ENCODE measurements around the gene KIAA0930. TPM values are rescaled to one million over a fixed set of nuclear protein-coding genes. Genes with fewer than 3 reads are reported as not detected.
A peak's percentile ranks its signal among the peaks of the same experiment; 100 is the strongest.
"Not testable (repeated sequence)": the region's sequence is repeated elsewhere in the genome, so short reads cannot be mapped to it uniquely, and the experiment has no call there.

Gene KIAA0930
- 19.5 TPM for polyA plus RNA-seq (ENCODE audit: insufficient read length)
- long read RNA-seq, donor 1, full-length matches to known transcripts = 11 of 17 reads
- long read RNA-seq, donor 1, partial matches to known transcripts = 6 of 17 reads
- long read RNA-seq, donor 1, other reads (novel, unspliced or antisense) = 0 of 17 reads
- long read RNA-seq, donor 2, partial matches to known transcripts = 0 of 2 reads
- long read RNA-seq, donor 2, other reads (novel, unspliced or antisense) = 0 of 2 reads
- long read RNA-seq, donor 3, full-length matches to known transcripts = 4 of 4 reads
- long read RNA-seq, donor 3, partial matches to known transcripts = 0 of 4 reads
- long read RNA-seq, donor 3, other reads (novel, unspliced or antisense) = 0 of 4 reads
- long read RNA-seq, donor 4, partial matches to known transcripts = 0 of 1 reads
- long read RNA-seq, donor 4, other reads (novel, unspliced or antisense) = 0 of 1 reads
- long read RNA-seq, donor 5, full-length matches to known transcripts = 13 of 13 reads
- long read RNA-seq, donor 5, partial matches to known transcripts = 0 of 13 reads
- long read RNA-seq, donor 5, other reads (novel, unspliced or antisense) = 0 of 13 reads
- long read RNA-seq, donor 6, full-length matches to known transcripts = 6 of 6 reads
- long read RNA-seq, donor 6, partial matches to known transcripts = 0 of 6 reads
- long read RNA-seq, donor 6, other reads (novel, unspliced or antisense) = 0 of 6 reads
- long read RNA-seq, donor 7, full-length matches to known transcripts = 5 of 5 reads
- long read RNA-seq, donor 7, partial matches to known transcripts = 0 of 5 reads
- long read RNA-seq, donor 7, other reads (novel, unspliced or antisense) = 0 of 5 reads
- long read RNA-seq, donor 8, full-length matches to known transcripts = 5 of 5 reads
- long read RNA-seq, donor 8, partial matches to known transcripts = 0 of 5 reads
- long read RNA-seq, donor 8, other reads (novel, unspliced or antisense) = 0 of 5 reads

- DNase-seq = peak; percentile 54
Measured at GRCh38 chr22:45240810-45241631, at the start of gene KIAA0930. Gene KIAA0930, minus strand, starts transcription at chr22:45240894. Its CDS starts 191 bp downstream, at chr22:45240703.

GRCh38 chr22:45286854-45287551 lies 46.3 kb upstream of the KIAA0930 start:
- DNase-seq = no peak

- DNase-seq = no peak
Measured at GRCh38 chr22:45285263-45286058, 44.8 kb upstream of the KIAA0930 start.

- no peak for DNase-seq
Measured at GRCh38 chr22:45284705-45285262, 44.1 kb upstream of the KIAA0930 start, which contains the start of gene UPK3A. Gene UPK3A, plus strand, starts transcription at chr22:45284949. Its CDS starts 65 bp downstream, at chr22:45285014.

- no peak for DNase-seq
Measured at GRCh38 chr22:45281010-45281409, 40.3 kb upstream of the KIAA0930 start.

- DNase-seq = no peak
Measured at GRCh38 chr22:45280587-45280980, 39.9 kb upstream of the KIAA0930 start.

GRCh38 chr22:45278125-45278524 lies 37.4 kb upstream of the KIAA0930 start:
- no peak for DNase-seq

- not testable (repeated sequence) for DNase-seq
Measured at GRCh38 chr22:45277720-45278119, 37.0 kb upstream of the KIAA0930 start.

GRCh38 chr22:45276507-45277105 lies 35.9 kb upstream of the KIAA0930 start:
- DNase-seq = no peak

- no peak for DNase-seq
Measured at GRCh38 chr22:45273452-45274075, 32.9 kb upstream of the KIAA0930 start.

GRCh38 chr22:45272498-45272897 lies 31.8 kb upstream of the KIAA0930 start:
- DNase-seq = no peak

- DNase-seq = no peak
Measured at GRCh38 chr22:45271667-45272201, 31.0 kb upstream of the KIAA0930 start.

- DNase-seq = no peak
Measured at GRCh38 chr22:45270095-45271020, 29.7 kb upstream of the KIAA0930 start.

- DNase-seq = peak; percentile 65
Measured at GRCh38 chr22:45268958-45269844, 28.5 kb upstream of the KIAA0930 start.

- no peak for DNase-seq
Measured at GRCh38 chr22:45268167-45268957, 27.7 kb upstream of the KIAA0930 start.

- DNase-seq = no peak
Measured at GRCh38 chr22:45265535-45265934, 24.8 kb upstream of the KIAA0930 start.

All from left kidney (tissue), 8 donors.